HEK293 (cell line): ENCODE results near the gene MAPKAPK3.

Experiments
- BCL11A ChIP-seq: fragments of 450-650 bp; formaldehyde crosslinking; IDR thresholded peaks from 2 replicates; pipeline ENCODE4 v1.5.1; 2016; ENCODE audit warnings: low read depth, missing biosample characterization, missing genetic modification characterization
- HOXC10 ChIP-seq: sonication (generic); formaldehyde crosslinking; IDR thresholded peaks from 2 replicates; pipeline ENCODE4 v1.8.1; 2023; ENCODE audit warnings: mild to moderate bottlenecking, missing genetic modification reagents
- SETDB1 ChIP-seq: IDR thresholded peaks from one replicate; pipeline ENCODE4 v1.6.1; 2017; ENCODE audit warnings: mild to moderate bottlenecking, low read length, moderate library complexity, mixed read lengths; ENCODE audit not compliant: insufficient read length
- SP2 ChIP-seq: fragments of 450-650 bp; formaldehyde crosslinking; IDR thresholded peaks from 2 replicates; pipeline ENCODE4 v1.5.1; 2016; ENCODE audit warnings: missing biosample characterization, missing genetic modification characterization
- ZBTB17 ChIP-seq: fragments of 450-650 bp; formaldehyde crosslinking; IDR thresholded peaks from 2 replicates; pipeline ENCODE4 v1.5.1; 2016; ENCODE audit warnings: missing biosample characterization, missing genetic modification characterization
- ZNF114 ChIP-seq: fragments of 450-650 bp; formaldehyde crosslinking; IDR thresholded peaks from 2 replicates; pipeline ENCODE4 v1.5.0; 2017; ENCODE audit warnings: missing biosample characterization, missing genetic modification characterization
- ZNF121 ChIP-seq: fragments of 450-650 bp; formaldehyde crosslinking; IDR thresholded peaks from 2 replicates; pipeline ENCODE4 v1.5.1; 2016; ENCODE audit warnings: missing biosample characterization, missing genetic modification characterization
- ZNF169 ChIP-seq: fragments of 450-650 bp; formaldehyde crosslinking; IDR thresholded peaks from 2 replicates; pipeline ENCODE4 v1.5.1; 2016; ENCODE audit warnings: missing biosample characterization, missing genetic modification characterization
- ZNF202 ChIP-seq: fragments of 450-650 bp; formaldehyde crosslinking; IDR thresholded peaks from 2 replicates; pipeline ENCODE4 v1.5.1; 2016; ENCODE audit warnings: missing biosample characterization, missing genetic modification characterization, borderline replicate concordance
- ZNF549 ChIP-seq: fragments of 450-650 bp; IDR thresholded peaks from 2 replicates; pipeline ENCODE4 v1.5.1; 2018; ENCODE audit warnings: missing biosample characterization, missing genetic modification characterization, mild to moderate bottlenecking, inconsistent platforms, moderate library complexity
- ZNF701 ChIP-seq: fragments of 450-650 bp; formaldehyde crosslinking; IDR thresholded peaks from 2 replicates; pipeline ENCODE4 v1.5.1; 2016; ENCODE audit warnings: missing biosample characterization, missing genetic modification characterization
- ZNF843 ChIP-seq: fragments of 450-650 bp; formaldehyde crosslinking; IDR thresholded peaks from 2 replicates; pipeline ENCODE4 v1.5.1; 2016; ENCODE audit warnings: missing biosample characterization, missing genetic modification characterization
- TF ChIP-seq, protein P1 (sequence below): fragments of 450-650 bp; formaldehyde crosslinking; IDR thresholded peaks from 2 replicates; pipeline ENCODE4 v1.5.1; 2016; ENCODE audit warnings: missing biosample characterization, missing genetic modification characterization
- TF ChIP-seq, protein P2 (sequence below): fragments of 450-650 bp; formaldehyde crosslinking; IDR thresholded peaks from 2 replicates; pipeline ENCODE4 v1.5.1; 2016; ENCODE audit warnings: missing biosample characterization, missing genetic modification characterization

DNA sequence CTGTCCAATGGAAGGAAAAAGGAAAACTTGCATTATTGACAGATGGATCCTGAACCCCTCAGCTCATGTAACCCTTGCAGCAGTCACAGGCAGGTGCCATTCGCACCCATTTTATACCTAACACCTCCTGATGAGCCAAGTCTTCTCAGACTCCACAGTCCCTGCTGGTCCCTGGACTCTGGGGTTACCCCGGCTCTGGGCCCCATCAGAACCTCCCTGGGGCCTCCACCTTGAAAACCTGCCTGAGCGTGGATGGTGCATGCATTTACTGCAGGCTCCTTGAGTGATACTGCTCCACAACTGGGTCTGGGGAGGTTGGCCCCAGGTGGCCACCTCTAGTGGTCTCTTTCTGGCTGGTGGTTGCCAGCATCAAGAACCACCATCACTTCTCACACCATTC is 41.9 kb downstream of the MAPKAPK3 start:
- TF ChIP-seq ZNF843 (tag by site-specific recombination): no peak
- TF ChIP-seq, protein P1, sequence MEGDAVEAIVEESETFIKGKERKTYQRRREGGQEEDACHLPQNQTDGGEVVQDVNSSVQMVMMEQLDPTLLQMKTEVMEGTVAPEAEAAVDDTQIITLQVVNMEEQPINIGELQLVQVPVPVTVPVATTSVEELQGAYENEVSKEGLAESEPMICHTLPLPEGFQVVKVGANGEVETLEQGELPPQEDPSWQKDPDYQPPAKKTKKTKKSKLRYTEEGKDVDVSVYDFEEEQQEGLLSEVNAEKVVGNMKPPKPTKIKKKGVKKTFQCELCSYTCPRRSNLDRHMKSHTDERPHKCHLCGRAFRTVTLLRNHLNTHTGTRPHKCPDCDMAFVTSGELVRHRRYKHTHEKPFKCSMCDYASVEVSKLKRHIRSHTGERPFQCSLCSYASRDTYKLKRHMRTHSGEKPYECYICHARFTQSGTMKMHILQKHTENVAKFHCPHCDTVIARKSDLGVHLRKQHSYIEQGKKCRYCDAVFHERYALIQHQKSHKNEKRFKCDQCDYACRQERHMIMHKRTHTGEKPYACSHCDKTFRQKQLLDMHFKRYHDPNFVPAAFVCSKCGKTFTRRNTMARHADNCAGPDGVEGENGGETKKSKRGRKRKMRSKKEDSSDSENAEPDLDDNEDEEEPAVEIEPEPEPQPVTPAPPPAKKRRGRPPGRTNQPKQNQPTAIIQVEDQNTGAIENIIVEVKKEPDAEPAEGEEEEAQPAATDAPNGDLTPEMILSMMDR: no peak
- TF ChIP-seq ZNF121 (tag by site-specific recombination): no peak
- no peak for TF ChIP-seq ZNF701 (tag by site-specific recombination)
- TF ChIP-seq, protein P2, sequence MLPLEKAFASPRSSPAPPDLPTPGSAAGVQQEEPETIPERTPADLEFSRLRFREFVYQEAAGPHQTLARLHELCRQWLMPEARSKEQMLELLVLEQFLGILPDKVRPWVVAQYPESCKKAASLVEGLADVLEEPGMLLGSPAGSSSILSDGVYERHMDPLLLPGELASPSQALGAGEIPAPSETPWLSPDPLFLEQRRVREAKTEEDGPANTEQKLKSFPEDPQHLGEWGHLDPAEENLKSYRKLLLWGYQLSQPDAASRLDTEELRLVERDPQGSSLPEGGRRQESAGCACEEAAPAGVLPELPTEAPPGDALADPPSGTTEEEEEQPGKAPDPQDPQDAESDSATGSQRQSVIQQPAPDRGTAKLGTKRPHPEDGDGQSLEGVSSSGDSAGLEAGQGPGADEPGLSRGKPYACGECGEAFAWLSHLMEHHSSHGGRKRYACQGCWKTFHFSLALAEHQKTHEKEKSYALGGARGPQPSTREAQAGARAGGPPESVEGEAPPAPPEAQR (tag by site-specific recombination): no peak
- no peak for TF ChIP-seq ZNF202
- TF ChIP-seq ZNF549 (tag by site-specific recombination): no peak
- no peak for TF ChIP-seq ZNF169
- no peak for TF ChIP-seq SP2 (tag by site-specific recombination)
- no peak for TF ChIP-seq HOXC10
- TF ChIP-seq BCL11A (tag by site-specific recombination): no peak
- no peak for TF ChIP-seq ZBTB17
- TF ChIP-seq SETDB1: no peak
- TF ChIP-seq ZNF114 (tag by site-specific recombination): no peak
